HG03097 (cell line): ENCODE measurements around the gene SGF29.
"Not testable (repeated sequence)": the region's sequence is repeated elsewhere in the genome, so short reads cannot be mapped to it uniquely, and the experiment has no call there.

Experiments used
- ATAC-seq: cut with Tn5 transposase; IDR thresholded peaks from one replicate; pipeline ENCODE4 v1.9.1; 2021; ENCODE audit not compliant: unreplicated experiment, low FRiP score

SGF29 gene

DNA sequence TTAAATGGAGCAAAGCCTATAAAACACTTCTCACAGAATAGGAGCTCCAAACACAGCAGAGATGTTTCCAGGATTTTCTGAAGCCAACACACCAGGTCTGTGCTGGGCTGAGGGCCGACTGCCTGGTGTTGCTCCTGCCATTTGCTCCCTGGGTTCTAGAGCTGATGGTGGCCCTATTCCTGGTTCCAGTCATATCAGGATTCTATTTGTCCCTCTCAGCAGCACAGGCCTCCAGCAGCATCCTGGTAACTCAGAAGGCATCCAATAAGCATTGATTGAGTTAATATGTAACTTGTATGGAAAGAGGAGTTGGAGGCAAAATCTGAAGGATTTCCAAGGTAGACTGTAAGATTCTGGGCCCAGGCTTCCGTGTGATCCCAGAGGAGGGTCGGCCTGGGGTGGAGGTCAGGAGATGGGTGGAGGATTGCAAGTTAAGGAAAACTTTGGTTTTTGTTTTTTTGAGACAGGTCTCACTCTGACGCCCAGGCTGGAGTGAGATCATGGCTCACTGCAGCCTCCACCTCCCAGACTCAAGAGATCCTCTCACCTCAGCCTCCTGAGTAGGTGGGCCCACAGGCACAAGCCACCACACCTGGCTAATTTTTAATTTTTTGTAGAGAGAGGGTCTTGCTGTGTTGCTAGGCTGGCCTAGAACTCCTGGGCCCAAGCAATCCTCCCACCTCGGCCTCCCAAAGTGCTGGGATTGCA is 20.6 kb upstream of the SGF29 start:
- ATAC-seq, result no peak

- no peak for ATAC-seq
Measured at GRCh38 chr16:28534542-28535373, 19.0 kb upstream of the SGF29 start.

- no peak for ATAC-seq
Measured at GRCh38 chr16:28537076-28537475, 16.6 kb upstream of the SGF29 start.

DNA sequence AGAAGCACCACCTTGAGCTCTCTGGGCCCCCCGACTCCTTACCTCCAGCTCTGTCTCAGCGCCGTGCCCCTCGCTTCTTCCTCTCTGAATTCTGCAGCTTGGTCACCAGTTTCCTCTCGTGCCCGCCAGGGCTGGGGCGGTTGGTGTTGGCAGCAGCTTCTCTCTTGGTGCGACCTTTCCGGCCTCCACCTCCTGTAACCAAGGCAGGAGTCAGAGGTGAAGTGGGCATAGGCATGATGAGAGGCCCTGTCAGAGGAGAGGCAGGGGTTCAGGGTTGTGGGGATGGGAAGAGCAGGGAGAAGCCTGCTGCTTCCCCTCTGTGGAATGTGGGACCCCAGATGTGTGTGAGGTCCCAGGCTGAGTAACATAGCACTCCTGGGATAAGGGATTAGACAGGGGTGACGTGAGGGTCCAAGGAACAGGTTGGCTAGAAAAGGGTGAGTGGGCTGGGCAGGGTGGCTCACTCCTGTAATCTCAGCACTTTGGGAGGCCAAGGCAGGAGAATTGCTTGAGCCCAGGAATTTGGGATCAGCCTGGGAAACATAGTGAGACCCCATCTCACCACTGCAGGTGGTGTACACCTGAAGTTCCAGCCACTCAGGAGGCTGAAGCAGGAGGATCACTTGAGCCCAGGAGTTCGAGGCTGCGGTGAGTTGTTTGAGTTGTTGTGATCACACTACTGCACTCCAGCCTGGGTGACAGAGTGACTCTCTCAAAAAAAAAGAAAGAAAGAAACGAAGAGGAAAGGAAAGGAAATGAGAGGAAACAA is 15.6 kb upstream of the SGF29 start:
- no peak for ATAC-seq

DNA sequence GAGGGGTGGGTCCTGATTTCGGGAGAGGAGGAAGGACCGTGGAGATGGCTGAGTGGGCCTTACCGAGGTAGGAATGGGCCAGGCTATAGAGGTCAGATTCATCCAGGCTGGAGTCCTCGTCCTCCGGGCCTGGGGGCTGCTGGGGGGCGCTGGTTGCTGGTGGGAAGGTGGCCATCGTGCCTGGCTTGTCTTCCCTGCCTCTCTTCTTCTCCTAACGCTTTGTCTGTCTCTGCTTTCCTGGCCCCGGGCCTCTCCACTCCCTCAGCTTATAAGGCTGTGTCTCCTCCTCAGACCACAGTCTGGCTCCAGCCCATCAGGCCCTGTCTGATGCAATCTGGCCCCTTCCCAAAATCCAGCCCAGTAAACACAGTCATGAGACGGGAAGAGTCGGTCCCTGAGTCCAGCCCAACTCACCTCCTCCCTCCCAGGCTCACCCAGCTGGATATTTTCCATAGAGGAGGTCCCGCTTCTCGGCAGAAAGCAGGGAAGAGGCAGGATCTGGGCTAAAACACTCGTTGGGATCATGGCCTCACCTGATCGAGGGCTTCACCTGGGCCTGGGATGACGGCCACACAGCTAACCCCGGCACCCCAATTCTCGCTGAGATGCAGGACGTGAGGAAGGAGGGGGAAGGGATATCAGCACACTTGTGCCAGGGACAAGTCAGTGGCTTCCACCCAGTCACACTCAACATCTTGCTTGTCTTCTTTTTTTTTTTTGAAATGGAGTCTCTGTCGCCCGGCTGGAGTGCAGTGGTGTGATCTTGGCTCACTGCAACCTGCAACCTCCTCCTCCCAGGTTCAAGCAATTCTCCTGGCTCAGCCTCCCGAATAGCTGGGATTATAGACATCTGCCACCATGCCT is 14.8 kb upstream of the SGF29 start, which contains the start of gene NUPR1:
Gene NUPR1, minus strand, starts transcription at position 242 of the 864 bp plus-strand sequence. Its CDS starts 67 bp downstream, at position 175.
- no peak for ATAC-seq

- ATAC-seq, result no peak
Measured at GRCh38 chr16:28540346-28540745, 13.4 kb upstream of the SGF29 start.

DNA sequence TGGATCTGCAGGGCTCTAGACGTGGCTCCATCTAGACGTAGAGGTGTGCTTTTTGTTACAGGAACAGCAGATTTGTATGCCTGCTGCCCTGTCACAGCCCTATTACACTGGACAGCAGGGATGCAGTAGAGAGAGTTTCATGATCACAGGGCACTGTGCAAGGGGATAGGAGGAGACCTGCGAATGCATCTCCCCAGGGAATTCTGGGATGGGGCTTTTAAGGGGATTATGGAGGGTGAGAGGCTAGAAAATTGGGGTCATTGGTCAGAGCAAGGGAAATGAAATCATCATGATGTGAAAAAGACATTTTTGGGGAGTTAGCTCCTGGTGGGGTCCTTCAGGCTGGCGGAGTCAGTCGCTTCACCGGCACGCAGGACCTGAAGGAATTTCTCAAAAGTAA is 11.1 kb upstream of the SGF29 start:
- ATAC-seq, result no peak

DNA sequence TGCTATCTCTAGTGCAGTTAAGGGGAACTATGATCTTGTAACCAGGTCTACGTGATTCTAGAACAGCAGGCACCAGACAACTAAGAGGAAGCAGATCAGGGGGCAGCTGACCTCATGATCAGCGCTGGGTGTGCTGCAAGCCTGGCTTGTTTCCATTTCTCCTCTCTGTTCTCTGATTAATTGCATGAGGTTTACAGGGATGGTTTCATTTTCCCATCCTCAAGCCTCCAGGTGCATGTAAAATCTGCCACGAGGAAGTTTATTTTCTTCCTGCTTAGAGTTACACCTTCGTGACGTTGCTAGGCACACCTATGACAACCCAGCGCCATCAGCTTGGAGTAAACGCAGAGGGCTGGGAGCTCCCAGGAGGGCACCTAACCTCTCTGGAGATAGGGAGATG is 10.6 kb upstream of the SGF29 start:
- ATAC-seq, result no peak

- ATAC-seq, result no peak
Measured at GRCh38 chr16:28544998-28545397, 8.7 kb upstream of the SGF29 start.

DNA sequence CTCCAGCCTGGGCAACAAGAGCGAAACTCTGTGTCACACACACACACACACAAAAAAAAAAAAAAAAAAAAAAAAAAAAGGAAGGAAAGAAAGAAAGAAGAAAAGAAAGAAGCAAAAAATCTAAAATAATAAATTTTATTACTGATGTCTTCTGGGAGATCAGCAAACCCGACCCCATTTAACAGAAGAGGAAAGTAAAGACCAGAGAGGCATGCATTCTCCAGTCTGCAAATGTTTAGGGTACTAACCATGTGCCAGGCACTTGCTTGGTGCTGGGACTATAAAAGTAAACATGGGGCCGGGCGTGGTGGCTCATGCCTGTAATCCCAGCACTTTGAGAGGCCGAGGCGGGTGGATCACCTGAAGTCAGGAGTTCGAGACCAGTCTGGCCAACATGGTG is 7.8 kb upstream of the SGF29 start:
- not testable (repeated sequence) for ATAC-seq

DNA sequence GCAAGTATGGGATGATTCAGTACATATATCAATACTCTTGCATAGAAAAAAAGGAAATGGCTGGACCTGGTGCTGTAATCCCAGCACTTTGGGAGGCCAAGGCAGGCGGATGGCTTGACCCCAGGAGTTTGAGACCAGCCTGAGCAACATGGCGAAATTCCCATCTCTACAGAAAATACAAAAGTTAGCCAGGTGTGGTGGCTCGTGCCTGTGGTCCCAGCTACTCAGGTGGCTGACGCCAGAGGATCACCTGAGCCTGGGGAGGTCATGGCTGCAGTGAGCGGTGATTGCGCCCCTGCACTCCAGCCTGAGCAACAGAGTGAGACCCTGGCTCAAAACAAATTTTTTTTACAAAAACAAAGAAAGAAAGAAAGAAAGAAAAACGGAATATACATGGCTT is 7.1 kb upstream of the SGF29 start:
- ATAC-seq, result no peak

GRCh38 chr16:28548306-28548802 is 5.4 kb upstream of the SGF29 start:
- no peak for ATAC-seq

DNA sequence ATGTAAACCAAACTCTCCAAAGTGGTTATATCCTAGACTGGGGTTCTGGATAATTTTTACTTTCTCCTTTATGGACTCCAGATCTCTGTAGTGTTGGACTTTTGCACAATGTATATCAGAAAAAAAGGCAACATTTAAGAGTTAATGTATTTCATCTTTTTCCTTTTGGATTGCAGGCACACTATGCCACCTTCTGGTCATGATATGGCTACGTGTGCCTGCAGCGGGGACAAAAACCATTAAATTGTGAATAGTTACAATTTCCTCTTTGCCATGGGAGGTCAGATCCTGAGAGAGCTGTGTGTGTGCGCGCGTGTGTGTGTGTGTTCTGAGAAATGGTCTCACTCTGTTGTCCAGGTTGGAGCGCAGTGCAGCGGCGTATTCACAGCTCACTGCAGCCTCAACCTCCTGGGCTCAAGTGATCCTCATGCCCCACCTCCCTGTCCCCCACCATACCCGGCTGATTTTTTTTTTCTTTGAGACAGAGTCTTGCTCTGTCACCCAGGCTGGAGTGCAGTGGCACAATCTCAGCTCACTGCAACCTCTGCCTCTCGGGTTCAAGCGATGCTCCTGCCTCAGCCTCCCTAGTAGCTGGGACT is 4.3 kb upstream of the SGF29 start:
- ATAC-seq, result no peak

GRCh38 chr16:28554634-28555423 is 1.1 kb downstream of the SGF29 start:
- ATAC-seq, result no peak

- no peak for ATAC-seq
Measured at GRCh38 chr16:28555561-28555960, 1.8 kb downstream of the SGF29 start.

GRCh38 chr16:28556914-28557320 is 3.2 kb downstream of the SGF29 start:
- ATAC-seq, result no peak

- ATAC-seq, result no peak
Measured at GRCh38 chr16:28558456-28558855, 4.7 kb downstream of the SGF29 start.

GRCh38 chr16:28561557-28562187 is 8.0 kb downstream of the SGF29 start:
- ATAC-seq, result no peak
